Peyer's patch (tissue), 4 donors: ENCODE data around the gene PAX1.

Source experiments
- POLR2A ChIP-seq, 2 donors: fragments of 450-650 bp; IDR thresholded peaks; one replicate each; pipeline ENCODE4 v1.5.1; 2017; ENCODE audit warnings: antibody characterized with exemption in 2 of 2, mild to moderate bottlenecking in 2 of 2, moderate library complexity in 2 of 2
- TF ChIP-seq, protein P1 (sequence below), 6 experiments: fragments of 450-650 bp in 4 of 6; fragments of 200-600 bp in 2 of 6; sonication (generic) in 1 of 6; IDR thresholded peaks; one replicate each; pipeline ENCODE4 v1.5.1; 2017 to 2019; ENCODE audit warnings: antibody characterized with exemption in 6 of 6, mild to moderate bottlenecking in 3 of 6, moderate library complexity in 1 of 6

DNA sequence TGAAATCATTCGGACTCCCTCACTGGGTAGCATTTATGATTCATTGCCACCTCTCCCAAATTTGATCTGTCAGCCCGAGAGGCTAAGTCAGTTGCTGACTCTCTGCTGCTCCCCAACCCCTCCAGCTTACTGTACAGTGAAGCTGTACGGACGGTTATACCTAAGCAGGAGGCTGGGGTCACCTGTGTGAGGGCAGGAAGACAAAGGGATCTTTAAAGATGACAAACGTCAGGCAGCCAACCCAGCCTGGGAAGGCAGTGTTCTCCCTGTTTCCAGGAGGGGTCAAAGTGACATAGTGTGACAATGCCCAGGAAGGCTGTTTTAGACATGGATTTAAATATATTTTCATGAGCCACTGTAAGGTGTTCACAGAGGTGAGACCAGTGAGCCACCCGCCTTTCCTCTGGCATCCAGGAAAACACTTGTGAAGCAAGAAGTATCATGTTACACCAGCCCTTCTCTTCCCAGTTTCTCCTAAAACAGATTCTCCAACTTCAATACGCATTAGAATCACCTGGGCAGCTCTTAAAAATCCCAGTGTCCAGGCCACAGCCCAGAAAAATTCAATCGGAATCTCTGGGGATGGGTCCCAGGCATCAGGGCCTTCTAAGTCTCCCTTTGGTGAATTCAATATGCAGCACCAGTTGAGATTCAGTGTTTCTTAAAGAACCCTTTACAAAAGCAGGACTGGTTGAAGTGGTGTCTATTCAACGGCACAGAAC is 6.8 kb upstream of the PAX1 start:
- TF ChIP-seq, protein P1, sequence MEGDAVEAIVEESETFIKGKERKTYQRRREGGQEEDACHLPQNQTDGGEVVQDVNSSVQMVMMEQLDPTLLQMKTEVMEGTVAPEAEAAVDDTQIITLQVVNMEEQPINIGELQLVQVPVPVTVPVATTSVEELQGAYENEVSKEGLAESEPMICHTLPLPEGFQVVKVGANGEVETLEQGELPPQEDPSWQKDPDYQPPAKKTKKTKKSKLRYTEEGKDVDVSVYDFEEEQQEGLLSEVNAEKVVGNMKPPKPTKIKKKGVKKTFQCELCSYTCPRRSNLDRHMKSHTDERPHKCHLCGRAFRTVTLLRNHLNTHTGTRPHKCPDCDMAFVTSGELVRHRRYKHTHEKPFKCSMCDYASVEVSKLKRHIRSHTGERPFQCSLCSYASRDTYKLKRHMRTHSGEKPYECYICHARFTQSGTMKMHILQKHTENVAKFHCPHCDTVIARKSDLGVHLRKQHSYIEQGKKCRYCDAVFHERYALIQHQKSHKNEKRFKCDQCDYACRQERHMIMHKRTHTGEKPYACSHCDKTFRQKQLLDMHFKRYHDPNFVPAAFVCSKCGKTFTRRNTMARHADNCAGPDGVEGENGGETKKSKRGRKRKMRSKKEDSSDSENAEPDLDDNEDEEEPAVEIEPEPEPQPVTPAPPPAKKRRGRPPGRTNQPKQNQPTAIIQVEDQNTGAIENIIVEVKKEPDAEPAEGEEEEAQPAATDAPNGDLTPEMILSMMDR (IDR thresholded peaks at IDR 0.05), result no peak
- no peak for TF ChIP-seq POLR2A (IDR thresholded peaks at IDR 0.05)
